GM19193 (cell line): ENCODE results near the gene NPPC.

ENCODE experiments used
- POLR2A ChIP-seq: IDR thresholded peaks from 4 replicates; pipeline ENCODE4 v1.6.1; 2011; ENCODE audit not compliant: insufficient read depth, insufficient read length; ENCODE audit errors: extremely low read depth

The NPPC gene

GRCh38 chr2:231883468-231883881 is 42.7 kb downstream of the NPPC start:
- TF ChIP-seq POLR2A: no peak

GRCh38 chr2:231882646-231883045 is 43.5 kb downstream of the NPPC start:
- no peak for TF ChIP-seq POLR2A

GRCh38 chr2:231879216-231879615 is 47.0 kb downstream of the NPPC start:
- no peak for TF ChIP-seq POLR2A

- TF ChIP-seq POLR2A: no peak
Measured at GRCh38 chr2:231877533-231878456, 48.4 kb downstream of the NPPC start.

- no peak for TF ChIP-seq POLR2A
Measured at GRCh38 chr2:231874944-231875343, 51.3 kb downstream of the NPPC start.
